ENCODE measurements around the gene SART3. TPM values are rescaled to one million over a fixed set of nuclear protein-coding genes. Genes with fewer than 3 reads are reported as not detected.

Gene SART3
- total and polyA plus RNA-seq, 5 experiments from 2014 or later: 33.3 to 95.7 (median 36.6) TPM

GRCh38 chr12:108543652-108544051, 17.3 kb downstream of the SART3 start:
- Mint-ChIP-seq H3K4me3 (no peak overlapping the region), H3K9me3 (no peaks in the 10 kb centered on the region), H3K27me3 (no peaks in the 10 kb centered on the region), H3K27ac (peak overlapping the region in 2 of 10 donors; percentile 62 to 70), H3K36me3 (peaks cover 0 to 94% (median 11%) of the 10 kb centered on the region in 3 donors), H3K4me1 (peaks cover 21 to 33% (median 30%) of the 10 kb centered on the region in 4 donors)
- POLR2A ChIA-PET: no interaction called here
- no peak for ATAC-seq
- DNase-seq: no peak

DNA sequence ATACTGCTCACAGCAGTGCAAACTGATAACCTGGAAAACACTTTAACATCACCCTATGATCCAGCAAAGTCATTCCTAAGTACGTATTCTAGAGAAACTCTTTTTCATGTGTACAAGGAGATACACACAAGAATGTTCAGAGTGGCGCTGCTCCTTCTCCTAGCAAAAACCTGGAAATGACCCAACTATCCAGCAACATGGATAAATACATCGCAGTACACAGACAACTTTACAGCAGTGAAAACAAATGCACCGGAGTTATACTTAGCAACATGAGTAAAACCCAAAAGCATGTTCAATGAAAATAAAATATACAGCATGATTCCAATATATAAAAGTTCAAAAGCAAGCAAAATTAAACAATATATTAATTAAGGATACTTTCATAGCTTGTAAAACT, 18.7 kb downstream of the SART3 start:
- no peak overlapping the region for H3K4me3 Mint-ChIP-seq
- peaks cover 0 to 96% (median 10%) of the 10 kb centered on the region in 3 donors for H3K36me3 Mint-ChIP-seq
- no peaks in the 10 kb centered on the region for H3K27me3 Mint-ChIP-seq
- ATAC-seq (no peak), DNase-seq (no peak)
- peak overlapping the region in 1 of 10 donors; percentile 63 for H3K27ac Mint-ChIP-seq
- no peaks in the 10 kb centered on the region for H3K9me3 Mint-ChIP-seq
- peaks cover 18 to 33% (median 25%) of the 10 kb centered on the region in 4 donors for H3K4me1 Mint-ChIP-seq
- POLR2A ChIA-PET: no interaction called here

- H3K27ac Mint-ChIP-seq: peak overlapping the region in 5 of 10 donors; percentile 3 to 64 (median 39)
- H3K36me3 Mint-ChIP-seq: peaks cover 0 to 96% (median 14%) of the 10 kb centered on the region in 3 donors
Observed at GRCh38 chr12:108538616-108539195, 22.3 kb downstream of the SART3 start.

DNA sequence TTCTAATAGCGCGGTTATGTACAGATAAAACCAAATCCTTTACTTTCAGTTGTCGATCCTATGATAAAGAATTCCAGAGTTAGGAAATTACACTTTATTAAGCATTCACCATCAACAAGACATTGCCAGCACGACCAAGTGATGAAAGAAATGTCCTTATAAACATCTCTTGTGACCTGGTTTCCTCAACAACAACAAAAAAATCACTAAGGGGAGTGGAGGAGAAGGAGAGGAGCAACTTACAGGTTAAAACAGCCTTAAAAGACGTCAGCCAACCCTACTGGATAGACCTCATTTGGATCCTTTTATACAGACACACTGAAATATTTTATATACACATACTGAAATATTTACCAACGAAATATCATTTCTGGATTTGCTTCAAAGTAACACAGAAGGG, 22.8 kb downstream of the SART3 start:
- peak overlapping the region in 4 of 10 donors; percentile 7 to 39 (median 12) for H3K27ac Mint-ChIP-seq
- no peaks in the 10 kb centered on the region for H3K27me3 Mint-ChIP-seq
- DNase-seq (no peak), ATAC-seq (no peak)
- POLR2A ChIA-PET: interaction anchor here (0.7 kb wide), 1 partner anchor 23 kb away, joined by 3 read pairs; the partner anchor contains the start of gene SART3
- H3K4me3 Mint-ChIP-seq: no peak overlapping the region
- peaks cover 0 to 96% (median 14%) of the 10 kb centered on the region in 3 donors for H3K36me3 Mint-ChIP-seq
- H3K9me3 Mint-ChIP-seq: no peaks in the 10 kb centered on the region
- H3K4me1 Mint-ChIP-seq: peaks cover 15 to 21% (median 18%) of the 10 kb centered on the region in 4 donors

More at GRCh38 chr12:108538616-108539195, 22.3 kb downstream of the SART3 start:
- POLR2A ChIA-PET: no interaction called here
- DNase-seq (no peak), ATAC-seq (no peak)
- Mint-ChIP-seq H3K4me1 (peaks cover 16 to 21% (median 20%) of the 10 kb centered on the region in 4 donors), H3K4me3 (no peak overlapping the region), H3K9me3 (no peaks in the 10 kb centered on the region), H3K27me3 (no peaks in the 10 kb centered on the region)

GRCh38 chr12:108531929-108532848, 28.8 kb downstream of the SART3 start:
- DNase-seq: no peak
- H3K36me3 Mint-ChIP-seq: peaks cover 0 to 96% (median 17%) of the 10 kb centered on the region in 3 donors
- POLR2A ChIA-PET: interaction anchor here (0.7 kb wide), 1 partner anchor 1775 kb away, joined by 3 read pairs; no protein-coding TSS in a partner anchor
- ATAC-seq: no peak
- no peak overlapping the region for H3K4me3 Mint-ChIP-seq
- H3K9me3 Mint-ChIP-seq: no peaks in the 10 kb centered on the region
- peaks cover 0 to 9% (median 3%) of the 10 kb centered on the region in 4 donors for H3K4me1 Mint-ChIP-seq
- no peaks in the 10 kb centered on the region for H3K27me3 Mint-ChIP-seq
- peak overlapping the region in 1 of 10 donors; percentile 28 for H3K27ac Mint-ChIP-seq

- no peak for DNase-seq
- peak overlapping the region in 1 of 10 donors; percentile 25 for H3K27ac Mint-ChIP-seq
- H3K4me1 Mint-ChIP-seq: peaks cover 2 to 6% (median 5%) of the 10 kb centered on the region in 4 donors
Observed at GRCh38 chr12:108530161-108530560, 30.8 kb downstream of the SART3 start.

GRCh38 chr12:108527166-108527496, 33.8 kb downstream of the SART3 start:
- POLR2A ChIA-PET: no interaction called here
- Mint-ChIP-seq H3K27ac (peak overlapping the region in 7 of 10 donors; percentile 1 to 92 (median 72)), H3K27me3 (no peaks in the 10 kb centered on the region), H3K4me3 (no peak overlapping the region), H3K9me3 (no peaks in the 10 kb centered on the region), H3K36me3 (peaks cover 0 to 97% (median 7%) of the 10 kb centered on the region in 3 donors), H3K4me1 (peaks cover 2 to 6% (median 5%) of the 10 kb centered on the region in 4 donors)
- ATAC-seq (no peak), DNase-seq (no peak)

More at GRCh38 chr12:108530161-108530560, 30.8 kb downstream of the SART3 start:
- H3K36me3 Mint-ChIP-seq: peaks cover 0 to 95% (median 7%) of the 10 kb centered on the region in 3 donors
- no peak overlapping the region for H3K4me3 Mint-ChIP-seq
- H3K9me3 Mint-ChIP-seq: no peaks in the 10 kb centered on the region
- no peak for ATAC-seq
- POLR2A ChIA-PET: no interaction called here
- H3K27me3 Mint-ChIP-seq: no peaks in the 10 kb centered on the region

DNA sequence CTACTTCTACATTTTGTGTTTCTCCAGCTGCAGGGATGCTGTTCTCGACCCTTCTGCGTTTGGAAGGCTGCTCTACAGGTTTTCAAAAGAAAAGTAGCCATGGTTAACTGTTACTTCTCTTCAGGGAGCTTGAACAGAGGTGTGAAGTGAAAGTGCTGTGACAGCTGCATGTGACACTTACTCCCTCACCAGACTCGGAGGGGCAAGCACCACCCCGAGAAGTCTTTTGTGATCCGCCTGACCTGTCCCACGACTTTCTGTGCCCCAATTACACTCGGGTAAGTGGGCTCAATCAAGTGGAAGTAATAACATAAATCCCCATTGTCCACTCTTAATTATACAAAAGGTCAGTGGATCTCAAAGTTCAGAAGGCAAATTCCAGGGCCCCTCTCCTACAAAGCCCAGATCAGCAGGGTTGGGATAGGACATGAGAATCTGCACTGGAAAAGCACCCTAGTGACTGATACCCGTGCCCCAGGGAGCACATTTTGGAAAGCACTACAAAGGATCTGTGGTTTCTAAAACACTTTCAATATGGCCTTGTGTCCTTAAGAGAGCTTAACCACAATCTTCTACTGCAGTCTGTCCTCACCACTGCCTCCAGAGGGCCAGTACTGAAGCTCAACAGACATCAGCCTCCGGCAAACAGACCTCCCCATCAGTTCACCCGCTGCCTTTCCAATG, 34.3 kb downstream of the SART3 start:
- POLR2A ChIA-PET: no interaction called here
- Mint-ChIP-seq H3K9me3 (no peaks in the 10 kb centered on the region), H3K36me3 (peaks cover 0 to 97% (median 7%) of the 10 kb centered on the region in 3 donors), H3K4me1 (peaks cover 2 to 6% (median 5%) of the 10 kb centered on the region in 4 donors), H3K27me3 (no peaks in the 10 kb centered on the region), H3K27ac (peak overlapping the region in 6 of 10 donors; percentile 31 to 92 (median 59)), H3K4me3 (no peak overlapping the region)
- no peak for ATAC-seq
- DNase-seq: no peak

- Mint-ChIP-seq H3K4me3 (no peak overlapping the region), H3K9me3 (no peaks in the 10 kb centered on the region), H3K36me3 (peaks cover 0 to 97% (median 5%) of the 10 kb centered on the region in 3 donors), H3K27ac (peak overlapping the region in 3 of 10 donors; percentile 37 to 78 (median 48)), H3K4me1 (peaks cover 2 to 6% (median 5%) of the 10 kb centered on the region in 4 donors), H3K27me3 (no peaks in the 10 kb centered on the region)
- POLR2A ChIA-PET: interaction anchor here (0.9 kb wide), 1 partner anchor 10 kb away, joined by 3 read pairs; the partner anchor contains the start of gene FICD
- no peak for DNase-seq
- ATAC-seq: no peak
Observed at GRCh38 chr12:108525681-108526080, 35.3 kb downstream of the SART3 start.

GRCh38 chr12:108523365-108523764, 37.6 kb downstream of the SART3 start:
- ATAC-seq (no peak), DNase-seq (no peak)
- peaks cover 2 to 12% (median 5%) of the 10 kb centered on the region in 4 donors for H3K4me1 Mint-ChIP-seq
- peak overlapping the region in 2 of 10 donors; percentile 27 for H3K27ac Mint-ChIP-seq
- POLR2A ChIA-PET: no interaction called here
- H3K9me3 Mint-ChIP-seq: no peaks in the 10 kb centered on the region
- peaks cover 0 to 95% (median 1%) of the 10 kb centered on the region in 3 donors for H3K36me3 Mint-ChIP-seq
- no peaks in the 10 kb centered on the region for H3K27me3 Mint-ChIP-seq
- no peak overlapping the region for H3K4me3 Mint-ChIP-seq

DNA sequence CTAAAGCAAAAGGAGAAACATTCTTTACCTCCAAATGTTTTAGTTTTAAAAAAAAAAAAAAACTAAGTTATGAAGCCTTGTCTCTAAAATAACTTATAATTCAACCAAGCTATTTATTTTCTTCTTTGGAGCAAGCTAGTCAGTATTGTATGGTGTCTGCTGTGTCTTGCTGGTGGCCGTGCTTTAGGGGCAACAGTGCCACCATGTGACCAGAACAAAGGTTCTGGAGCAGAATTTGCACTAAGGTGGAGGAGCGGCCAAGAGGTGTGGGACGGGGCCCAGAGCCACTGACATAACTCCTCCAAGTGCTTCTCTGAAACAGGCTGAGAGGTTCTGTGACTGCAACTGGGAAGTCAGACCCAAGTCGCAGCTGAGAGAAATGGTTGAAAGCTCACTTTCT, 41.4 kb downstream of the SART3 start:
- Mint-ChIP-seq H3K27ac (peak overlapping the region in 7 of 10 donors; percentile 4 to 62 (median 43)), H3K27me3 (no peaks in the 10 kb centered on the region), H3K9me3 (no peaks in the 10 kb centered on the region), H3K4me1 (peaks cover 9 to 25% (median 21%) of the 10 kb centered on the region in 4 donors), H3K4me3 (no peak overlapping the region), H3K36me3 (peaks cover 0 to 65% (median 4%) of the 10 kb centered on the region in 3 donors)
- ATAC-seq (no peak), DNase-seq (no peak)
- POLR2A ChIA-PET: no interaction called here

Data from naive thymus-derived CD8-positive, alpha-beta T cell (primary cell).